K562 (cell line): ENCODE data around the gene NTPCR. TPM values are rescaled to one million over a fixed set of nuclear protein-coding genes. Genes with fewer than 3 reads are reported as not detected.

Source experiments
- ETS2 ChIP-seq: IDR thresholded peaks from 2 replicates; pipeline ENCODE4 v1.6.1; 2016; ENCODE audit warnings: borderline replicate concordance, missing genetic modification characterization, mild to moderate bottlenecking, moderate library complexity, missing compliant biosample characterization; ENCODE audit not compliant: poor library complexity, severe bottlenecking
- GATA2 ChIP-seq: sonication (generic); formaldehyde crosslinking; IDR thresholded peaks from 2 replicates; pipeline ENCODE4 v1.4.0; 2020; ENCODE audit warnings: mild to moderate bottlenecking, missing genetic modification reagents
- KLF10 ChIP-seq: fragments of 250-450 bp; sonication (Bioruptor Pico); IDR thresholded peaks from 2 replicates; pipeline ENCODE4 v1.6.1; 2021; ENCODE audit warnings: matching md5 sums
- NBN ChIP-seq: fragments of 450-650 bp; IDR thresholded peaks from 2 replicates; pipeline ENCODE4 v1.6.1; 2016; ENCODE audit warnings: low read depth, mild to moderate bottlenecking
- PHF21A ChIP-seq: fragments of 450-650 bp; IDR thresholded peaks from 2 replicates; pipeline ENCODE4 v1.6.1; 2017; ENCODE audit warnings: low read depth, borderline replicate concordance
- ZBED1 ChIP-seq: IDR thresholded peaks from 2 replicates; pipeline ENCODE4 v1.6.1; 2014
- polyA plus RNA-seq, 8 experiments: library from polyadenylated mRNA; depleted of rRNA in 4 of 8; stranded (reverse) in 5 of 8; unstranded in 3 of 8; fragments of >200 nt; fragmentation: Nextera tagmentation in 2 of 8; fragmentation: Illumina TruSeq in 1 of 8; extraction: Ambion mirVana in 2 of 8; extraction: Trizol in 1 of 8; gene quantifications; 2 replicates each; pipeline versions ENCODE4 v1.2.1 to v1.2.3, GENCODE V29; 2011 to 2014; ENCODE audit warnings: inconsistent platforms in 1 of 8, missing spikeins in 1 of 8
- total RNA-seq, 7 experiments: library from RNA; depleted of rRNA in 6 of 7; stranded (reverse); fragments of >200 nt in 6 of 7; fragmentation: Illumina TruSeq in 2 of 7; extraction: Trizol in 2 of 7; gene quantifications; 2 replicates each; pipeline versions ENCODE4 v1.2.1 to v1.2.3, GENCODE V29; 2011 to 2021; ENCODE audit warnings: low replicate concordance in 1 of 7
- TF ChIP-seq, protein P1 (sequence below): fragments of 450-650 bp; IDR thresholded peaks from one replicate; pipeline ENCODE4 v1.6.1; 2018; ENCODE audit warnings: mild to moderate bottlenecking, moderate library complexity; ENCODE audit not compliant: partially characterized antibody
- TF ChIP-seq, protein P2 (sequence below): fragments of 250-450 bp; sonication (Bioruptor Pico); IDR thresholded peaks from 2 replicates; pipeline ENCODE4 v1.4.0; 2020; ENCODE audit warnings: mild to moderate bottlenecking, moderate library complexity, borderline replicate concordance

Gene NTPCR
- total and polyA plus RNA-seq, 9 of the 15 experiments (the other 6 are each of a cell fraction or from before 2014, with no cell fraction given): 19.3 to 105 (median 48.8) TPM

DNA sequence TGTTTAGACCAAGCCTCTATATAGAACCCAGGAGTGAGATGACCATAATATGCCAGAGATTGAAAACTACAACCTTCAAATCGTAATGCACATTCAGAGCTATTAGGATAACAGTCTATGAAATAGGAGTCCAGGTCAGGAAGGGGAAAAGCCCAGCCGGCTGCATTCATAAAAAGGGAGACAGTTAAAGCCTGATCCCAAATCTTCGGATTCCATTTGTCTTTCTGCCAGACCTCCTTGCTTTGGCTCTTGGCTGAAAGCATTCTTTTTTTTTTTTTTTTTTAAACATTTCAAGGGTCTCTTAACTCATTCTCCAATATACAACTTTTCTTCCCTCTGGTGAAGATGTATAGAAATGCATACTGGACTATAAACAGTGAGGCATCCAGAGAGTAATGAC is 81.1 kb downstream of the NTPCR start (continued):
- TF ChIP-seq ETS2 (tag): no peak
- TF ChIP-seq PHF21A: no peak
- TF ChIP-seq, protein P1, sequence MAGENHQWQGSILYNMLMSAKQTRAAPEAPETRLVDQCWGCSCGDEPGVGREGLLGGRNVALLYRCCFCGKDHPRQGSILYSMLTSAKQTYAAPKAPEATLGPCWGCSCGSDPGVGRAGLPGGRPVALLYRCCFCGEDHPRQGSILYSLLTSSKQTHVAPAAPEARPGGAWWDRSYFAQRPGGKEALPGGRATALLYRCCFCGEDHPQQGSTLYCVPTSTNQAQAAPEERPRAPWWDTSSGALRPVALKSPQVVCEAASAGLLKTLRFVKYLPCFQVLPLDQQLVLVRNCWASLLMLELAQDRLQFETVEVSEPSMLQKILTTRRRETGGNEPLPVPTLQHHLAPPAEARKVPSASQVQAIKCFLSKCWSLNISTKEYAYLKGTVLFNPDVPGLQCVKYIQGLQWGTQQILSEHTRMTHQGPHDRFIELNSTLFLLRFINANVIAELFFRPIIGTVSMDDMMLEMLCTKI: no peak
- TF ChIP-seq KLF10 (CRISPR knock-in tag): no peak
- TF ChIP-seq NBN: no peak
- TF ChIP-seq, protein P2, sequence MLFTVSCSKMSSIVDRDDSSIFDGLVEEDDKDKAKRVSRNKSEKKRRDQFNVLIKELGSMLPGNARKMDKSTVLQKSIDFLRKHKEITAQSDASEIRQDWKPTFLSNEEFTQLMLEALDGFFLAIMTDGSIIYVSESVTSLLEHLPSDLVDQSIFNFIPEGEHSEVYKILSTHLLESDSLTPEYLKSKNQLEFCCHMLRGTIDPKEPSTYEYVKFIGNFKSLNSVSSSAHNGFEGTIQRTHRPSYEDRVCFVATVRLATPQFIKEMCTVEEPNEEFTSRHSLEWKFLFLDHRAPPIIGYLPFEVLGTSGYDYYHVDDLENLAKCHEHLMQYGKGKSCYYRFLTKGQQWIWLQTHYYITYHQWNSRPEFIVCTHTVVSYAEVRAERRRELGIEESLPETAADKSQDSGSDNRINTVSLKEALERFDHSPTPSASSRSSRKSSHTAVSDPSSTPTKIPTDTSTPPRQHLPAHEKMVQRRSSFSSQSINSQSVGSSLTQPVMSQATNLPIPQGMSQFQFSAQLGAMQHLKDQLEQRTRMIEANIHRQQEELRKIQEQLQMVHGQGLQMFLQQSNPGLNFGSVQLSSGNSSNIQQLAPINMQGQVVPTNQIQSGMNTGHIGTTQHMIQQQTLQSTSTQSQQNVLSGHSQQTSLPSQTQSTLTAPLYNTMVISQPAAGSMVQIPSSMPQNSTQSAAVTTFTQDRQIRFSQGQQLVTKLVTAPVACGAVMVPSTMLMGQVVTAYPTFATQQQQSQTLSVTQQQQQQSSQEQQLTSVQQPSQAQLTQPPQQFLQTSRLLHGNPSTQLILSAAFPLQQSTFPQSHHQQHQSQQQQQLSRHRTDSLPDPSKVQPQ (CRISPR knock-in tag): no peak
- no peak for TF ChIP-seq GATA2 (CRISPR knock-in tag)
- TF ChIP-seq ZBED1: no peak
- TF ChIP-seq, all 486 proteins: peak for 0
